K562 (cell line): ENCODE measurements around the gene RSRC1.
"Not testable (repeated sequence)": the region's sequence is repeated elsewhere in the genome, so short reads cannot be mapped to it uniquely, and the experiment has no call there.

Experiments
- FOXM1 ChIP-seq, 2 experiments: fragments of 450-650 bp in 1 of 2; sonication (generic) in 1 of 2; formaldehyde crosslinking in 1 of 2; IDR thresholded peaks; 2 replicates each; pipeline versions ENCODE4 v1.6.1 to v1.9.0; 2017 to 2022; ENCODE audit warnings: low read depth in 2 of 2, mild to moderate bottlenecking in 2 of 2, missing genetic modification reagents in 1 of 2, moderate library complexity in 1 of 2
- POLR2AphosphoS5 ChIP-seq: IDR thresholded peaks from 2 replicates; pipeline ENCODE4 v1.6.1; 2011; ENCODE audit warnings: mild to moderate bottlenecking, low read depth, low read length, moderate library complexity; ENCODE audit not compliant: control insufficient read depth, insufficient read depth

DNA sequence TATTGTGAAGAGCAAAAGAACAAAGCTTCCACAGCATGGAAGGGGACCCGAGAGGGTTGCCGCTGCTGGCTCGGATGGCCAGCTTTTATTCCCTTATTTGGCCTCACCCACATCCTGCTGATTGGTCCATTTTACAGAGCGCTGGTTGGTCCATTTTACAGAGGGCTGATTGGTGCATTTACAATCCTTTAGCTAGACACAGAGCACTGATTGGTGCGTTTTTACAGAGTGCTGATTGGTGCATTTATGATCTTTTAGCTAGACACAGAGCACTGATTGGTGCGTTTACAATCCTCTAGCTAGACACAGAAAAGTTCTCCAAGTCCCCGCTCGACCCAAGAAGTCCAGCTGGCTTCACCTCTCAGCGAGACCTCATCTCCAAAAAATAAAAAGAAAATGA is 440.0 kb downstream of the RSRC1 start:
- not testable (repeated sequence) for TF ChIP-seq POLR2AphosphoS5; FOXM1 (IDR thresholded peaks at IDR 0.05; ENCODE audit: low read depth); FOXM1 (CRISPR knock-in tag; IDR thresholded peaks at IDR 0.05; ENCODE audit: low read depth)
